Natural killer cell (primary cell): ENCODE data around the gene LGR6. TPM values are rescaled to one million over a fixed set of nuclear protein-coding genes. Genes with fewer than 3 reads are reported as not detected.

Experiments
- ATAC-seq, 3 donors: fragments of 150-1000 bp in 2 of 3; fragments of 200-7000 bp in 1 of 3; cut with Tn5 transposase; 1 replicate in 1 of 3; 2 replicates in 2 of 3; pipeline ENCODE4 v1.10.0; 2021; ENCODE audit warnings: mild to moderate bottlenecking in 2 of 3, moderate library complexity in 2 of 3
- DNase-seq, 2 donors: peaks; one replicate each; pipeline versions ENCODE4 v3.0.0 to v3.0.0-alpha.2; 2013 to 2021; ENCODE audit warnings: mixed read lengths in 1 of 2
- H3K27ac ChIP-seq: one replicate; pipeline ENCODE4 v1.5.1; 2013; ENCODE audit warnings: mild to moderate bottlenecking, low read length
- H3K27me3 ChIP-seq: one replicate; pipeline ENCODE4 v1.6.1; 2013; ENCODE audit warnings: low read length; ENCODE audit not compliant: control insufficient read depth, insufficient read depth
- H3K36me3 ChIP-seq: one replicate; pipeline ENCODE4 v1.6.1; 2013; ENCODE audit warnings: low read length; ENCODE audit not compliant: control insufficient read depth, insufficient read depth
- H3K4me1 ChIP-seq: one replicate; pipeline ENCODE4 v1.6.1; 2013; ENCODE audit warnings: low read length; ENCODE audit not compliant: control insufficient read depth, insufficient read depth
- H3K4me3 ChIP-seq: one replicate; pipeline ENCODE4 v1.5.1; 2013; ENCODE audit warnings: low read length
- H3K9me3 ChIP-seq: one replicate; pipeline ENCODE4 v1.6.1; 2013; ENCODE audit warnings: low read length; ENCODE audit not compliant: control insufficient read depth, insufficient read depth
- H3K27ac Mint-ChIP-seq, 2 donors: one replicate each; pipeline ENCODE4 v1.8.0; 2022; ENCODE audit warnings: mild to moderate bottlenecking in 2 of 2, mixed read lengths in 2 of 2, moderate library complexity in 1 of 2
- H3K27me3 Mint-ChIP-seq, 2 donors: one replicate each; pipeline ENCODE4 v1.8.0; 2022; ENCODE audit warnings: low read depth in 2 of 2, mixed read lengths in 2 of 2
- H3K36me3 Mint-ChIP-seq: one replicate; pipeline ENCODE4 v1.8.0; 2022; ENCODE audit warnings: mixed read lengths
- H3K4me1 Mint-ChIP-seq, 2 donors: one replicate each; pipeline ENCODE4 v1.8.0; 2022; ENCODE audit warnings: mixed read lengths in 2 of 2
- H3K4me3 Mint-ChIP-seq: one replicate; pipeline ENCODE4 v1.8.0; 2022; ENCODE audit warnings: mild to moderate bottlenecking, moderate library complexity, mixed read lengths
- H3K9me3 Mint-ChIP-seq, 2 donors: one replicate each; pipeline ENCODE4 v1.8.0; 2022; ENCODE audit warnings: mixed read lengths in 2 of 2
- WGBS: methylation state at CpG from one replicate; pipeline ENCODE4 v1.1.7; 2013; ENCODE audit warnings: missing lambda C conversion rate; ENCODE audit not compliant: insufficient coverage; 5-methylcytosine and 5-hydroxymethylcytosine counted together
- intact Hi-C: fragments of 100-400 bp; cut with micrococcal nuclease; formaldehyde crosslinking; loops from one replicate; pipeline ENCODE4 v1.14.2; 2022
- total RNA-seq, 4 donors: library from RNA; stranded (reverse); fragments of 120-200 nt in 1 of 4; gene quantifications; one replicate each; pipeline versions ENCODE4 v1.2.3 to v1.2.4, GENCODE V29; 2013 to 2022
- TF ChIP-seq, protein P1 (sequence below): fragments of 200-600 bp; IDR thresholded peaks from one replicate; pipeline ENCODE4 v1.8.0; 2022; ENCODE audit warnings: antibody characterized with exemption

LGR6 gene
- total RNA-seq, 3 donors from 2014 or later (not counting 1 experiment from before 2014, with no cell fraction given) = 58.3 to 65.2 (median 60.9) TPM

DNA sequence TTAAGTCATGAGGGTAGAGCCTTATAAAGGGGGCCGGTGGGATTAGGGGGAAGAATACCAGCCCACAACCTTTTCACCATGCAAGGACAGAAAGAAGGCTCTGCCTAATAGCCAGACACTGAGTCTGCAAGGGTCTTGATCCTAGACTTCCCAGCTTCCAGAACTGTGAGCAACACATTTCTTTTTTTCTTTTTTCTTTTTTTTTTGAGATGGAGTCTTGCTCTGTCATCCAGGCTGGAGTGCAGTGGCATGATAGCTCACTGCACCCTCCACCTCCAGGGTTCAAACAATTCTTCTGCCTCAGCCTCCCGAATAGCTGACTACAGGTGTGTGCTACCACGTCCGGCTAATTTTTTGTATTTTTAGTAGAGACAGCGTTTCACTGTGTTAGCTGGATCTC is 47.3 kb upstream of the LGR6 start:
- TF ChIP-seq, protein P1, sequence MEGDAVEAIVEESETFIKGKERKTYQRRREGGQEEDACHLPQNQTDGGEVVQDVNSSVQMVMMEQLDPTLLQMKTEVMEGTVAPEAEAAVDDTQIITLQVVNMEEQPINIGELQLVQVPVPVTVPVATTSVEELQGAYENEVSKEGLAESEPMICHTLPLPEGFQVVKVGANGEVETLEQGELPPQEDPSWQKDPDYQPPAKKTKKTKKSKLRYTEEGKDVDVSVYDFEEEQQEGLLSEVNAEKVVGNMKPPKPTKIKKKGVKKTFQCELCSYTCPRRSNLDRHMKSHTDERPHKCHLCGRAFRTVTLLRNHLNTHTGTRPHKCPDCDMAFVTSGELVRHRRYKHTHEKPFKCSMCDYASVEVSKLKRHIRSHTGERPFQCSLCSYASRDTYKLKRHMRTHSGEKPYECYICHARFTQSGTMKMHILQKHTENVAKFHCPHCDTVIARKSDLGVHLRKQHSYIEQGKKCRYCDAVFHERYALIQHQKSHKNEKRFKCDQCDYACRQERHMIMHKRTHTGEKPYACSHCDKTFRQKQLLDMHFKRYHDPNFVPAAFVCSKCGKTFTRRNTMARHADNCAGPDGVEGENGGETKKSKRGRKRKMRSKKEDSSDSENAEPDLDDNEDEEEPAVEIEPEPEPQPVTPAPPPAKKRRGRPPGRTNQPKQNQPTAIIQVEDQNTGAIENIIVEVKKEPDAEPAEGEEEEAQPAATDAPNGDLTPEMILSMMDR = no peak
- peaks cover 28% of the 10 kb centered on the region for H3K4me1 ChIP-seq
- H3K36me3 ChIP-seq = peaks cover 31% of the 10 kb centered on the region
- intact Hi-C loops = no loop called here
- no peak for ATAC-seq
- H3K36me3 Mint-ChIP-seq = peaks cover 7% of the 10 kb centered on the region
- H3K4me3 ChIP-seq = no peak overlapping the region
- H3K27ac ChIP-seq = no peak overlapping the region
- H3K4me3 Mint-ChIP-seq = peak overlapping the region; percentile 60
- no peaks in the 10 kb centered on the region for H3K9me3 Mint-ChIP-seq
- no peaks in the 10 kb centered on the region for H3K9me3 ChIP-seq
- WGBS = 89% methylated on average over 4 of the region's 5 CpGs
- H3K27ac Mint-ChIP-seq = peak overlapping the region; percentile 22 to 68
- H3K4me1 Mint-ChIP-seq = peaks cover 33 to 37% of the 10 kb centered on the region in 2 donors
- no peaks in the 10 kb centered on the region for H3K27me3 Mint-ChIP-seq
- DNase-seq = no peak
- no peaks in the 10 kb centered on the region for H3K27me3 ChIP-seq

DNA sequence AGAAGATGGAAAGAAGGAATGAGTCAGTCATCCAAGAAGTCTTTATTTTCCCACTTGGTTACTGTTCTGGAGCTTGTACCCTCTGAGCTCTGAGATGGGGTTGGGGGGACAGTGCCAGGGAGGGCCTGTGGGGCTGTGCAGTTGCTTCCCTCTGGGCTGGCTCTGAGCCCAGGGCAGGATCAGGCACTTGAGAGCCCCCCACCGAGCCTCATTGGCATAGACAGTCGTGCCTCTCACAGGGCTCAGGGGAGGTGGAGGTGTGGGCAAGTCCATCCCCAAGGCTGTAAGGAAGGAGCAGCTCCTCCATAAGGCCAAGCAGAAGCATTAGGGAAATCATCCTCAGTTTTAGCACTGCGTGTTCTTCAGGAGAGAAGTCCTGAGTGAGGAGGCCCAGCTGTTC is 46.6 kb upstream of the LGR6 start:
- peaks cover 32 to 36% of the 10 kb centered on the region in 2 donors for H3K4me1 Mint-ChIP-seq
- WGBS = 69% methylated on average over 3 of the region's 3 CpGs
- Histone ChIP-seq H3K27me3 (no peaks in the 10 kb centered on the region), H3K4me1 (peaks cover 28% of the 10 kb centered on the region), H3K27ac (no peak overlapping the region), H3K4me3 (no peak overlapping the region), H3K9me3 (no peaks in the 10 kb centered on the region), H3K36me3 (peaks cover 37% of the 10 kb centered on the region)
- H3K9me3 Mint-ChIP-seq = no peaks in the 10 kb centered on the region
- ATAC-seq (no peak), DNase-seq (no peak)
- H3K4me3 Mint-ChIP-seq = no peak overlapping the region
- intact Hi-C loops = no loop called here
- H3K36me3 Mint-ChIP-seq = peaks cover 10% of the 10 kb centered on the region
- H3K27ac Mint-ChIP-seq = peak overlapping the region; percentile 22 to 68
- TF ChIP-seq, protein P1 = no peak
- H3K27me3 Mint-ChIP-seq = no peaks in the 10 kb centered on the region

DNA sequence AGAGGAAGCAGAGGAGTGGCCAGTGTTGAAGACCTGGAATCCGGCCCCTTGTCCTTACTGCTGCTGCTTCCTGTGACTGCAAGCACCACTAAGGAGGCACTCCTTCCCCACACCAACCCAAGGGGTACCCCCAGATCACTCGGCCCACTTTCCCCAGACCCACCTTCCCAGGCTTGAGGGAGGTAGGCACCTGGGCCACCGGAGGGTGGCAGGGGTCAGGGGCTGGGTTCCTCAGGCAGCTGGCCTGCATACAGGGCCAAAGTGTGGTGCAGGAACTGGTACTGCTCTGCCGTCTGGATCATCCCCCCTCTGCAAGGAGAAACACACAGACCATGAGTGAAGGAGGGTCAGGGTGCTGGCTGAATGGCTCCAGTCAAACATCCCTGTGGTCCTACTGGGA is 45.2 kb upstream of the LGR6 start:
- Mint-ChIP-seq H3K27ac (peak overlapping the region; percentile 43 to 71), H3K36me3 (peaks cover 10% of the 10 kb centered on the region), H3K4me3 (no peak overlapping the region), H3K9me3 (no peaks in the 10 kb centered on the region), H3K4me1 (peaks cover 23 to 24% of the 10 kb centered on the region in 2 donors), H3K27me3 (no peaks in the 10 kb centered on the region)
- intact Hi-C loops = no loop called here
- no peaks in the 10 kb centered on the region for H3K9me3 ChIP-seq
- peaks cover 15% of the 10 kb centered on the region for H3K4me1 ChIP-seq
- DNase-seq (no peak), ATAC-seq (no peak)
- H3K4me3 ChIP-seq = no peak overlapping the region
- 97% methylated on average over 3 of the region's 4 CpGs for whole genome bisulfite sequencing
- peaks cover 50% of the 10 kb centered on the region for H3K36me3 ChIP-seq
- no peak overlapping the region for H3K27ac ChIP-seq
- H3K27me3 ChIP-seq = no peaks in the 10 kb centered on the region
- TF ChIP-seq, protein P1 = no peak

DNA sequence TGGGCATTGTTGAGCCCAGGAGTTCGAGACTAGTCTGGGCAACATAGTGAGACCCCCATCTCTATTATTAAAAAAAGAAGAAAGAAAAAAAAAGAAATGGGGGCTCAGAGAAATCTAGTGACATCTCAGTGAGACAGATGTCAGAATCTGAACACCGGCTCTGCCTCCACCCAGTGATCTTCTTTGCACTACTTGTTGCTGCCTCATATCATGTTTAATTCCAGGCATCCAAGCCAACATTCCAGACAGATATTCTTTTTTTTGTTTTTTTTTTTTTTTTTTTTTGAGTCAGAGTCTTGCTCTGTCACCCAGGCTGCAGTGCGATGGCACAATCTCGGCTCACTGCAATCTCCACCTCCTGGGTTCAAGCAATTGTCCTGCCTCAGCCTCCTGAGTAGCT is 44.0 kb upstream of the LGR6 start:
- Histone ChIP-seq H3K36me3 (peaks cover 62% of the 10 kb centered on the region), H3K27me3 (no peaks in the 10 kb centered on the region), H3K27ac (no peak overlapping the region), H3K4me1 (peaks cover 11% of the 10 kb centered on the region), H3K4me3 (no peak overlapping the region), H3K9me3 (no peaks in the 10 kb centered on the region)
- no peak for DNase-seq
- ATAC-seq = no peak
- WGBS = 100% methylated on average over 3 of the region's 4 CpGs
- Mint-ChIP-seq H3K4me1 (peaks cover 23 to 24% of the 10 kb centered on the region in 2 donors), H3K27ac (peak overlapping the region in 1 of 2 donors; percentile 70), H3K4me3 (no peak overlapping the region), H3K27me3 (no peaks in the 10 kb centered on the region), H3K9me3 (no peaks in the 10 kb centered on the region), H3K36me3 (peaks cover 12% of the 10 kb centered on the region)
- TF ChIP-seq, protein P1 = no peak
- intact Hi-C loops = no loop called here
